ENCODE results near the gene ARHGAP26. TPM values are rescaled to one million over a fixed set of nuclear protein-coding genes. Genes with fewer than 3 reads are reported as not detected.

ARHGAP26 gene
- total RNA-seq, 4 donors from 2014 or later: 35.0 to 72.2 (median 44.0) TPM

GRCh38 chr5:143016777-143017516 lies 246.8 kb downstream of the ARHGAP26 start:
- no peak for TF ChIP-seq CTCF (IDR thresholded peaks at IDR 0.05; ENCODE audit: low read depth)

GRCh38 chr5:143017541-143017940 lies 247.4 kb downstream of the ARHGAP26 start:
- TF ChIP-seq CTCF (IDR thresholded peaks at IDR 0.05; ENCODE audit: low read depth): no peak

- TF ChIP-seq CTCF (IDR thresholded peaks at IDR 0.05; ENCODE audit: low read depth): no peak
Observed at GRCh38 chr5:143017992-143018391, 247.8 kb downstream of the ARHGAP26 start.

DNA sequence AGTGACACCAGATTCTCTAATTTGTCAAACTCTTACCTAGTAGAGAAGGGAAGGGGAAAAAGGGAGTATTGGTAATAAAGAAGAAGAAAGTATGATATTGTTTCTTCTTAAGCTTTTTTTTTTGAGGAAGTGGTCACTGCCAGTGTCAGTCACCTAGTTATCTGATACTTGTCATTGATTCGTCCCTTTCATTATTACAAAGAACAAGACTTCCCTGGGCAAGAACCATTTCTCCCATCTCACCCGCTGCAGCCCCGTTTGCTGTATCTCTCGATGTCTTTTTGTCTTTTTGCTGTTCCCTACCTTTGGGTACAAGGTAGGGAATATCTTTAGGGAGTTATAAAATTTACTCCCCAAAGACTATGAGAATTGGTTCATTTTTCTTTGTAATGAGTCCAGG lies 249.0 kb downstream of the ARHGAP26 start:
- TF ChIP-seq CTCF (IDR thresholded peaks at IDR 0.05; ENCODE audit: low read depth): no peak

DNA sequence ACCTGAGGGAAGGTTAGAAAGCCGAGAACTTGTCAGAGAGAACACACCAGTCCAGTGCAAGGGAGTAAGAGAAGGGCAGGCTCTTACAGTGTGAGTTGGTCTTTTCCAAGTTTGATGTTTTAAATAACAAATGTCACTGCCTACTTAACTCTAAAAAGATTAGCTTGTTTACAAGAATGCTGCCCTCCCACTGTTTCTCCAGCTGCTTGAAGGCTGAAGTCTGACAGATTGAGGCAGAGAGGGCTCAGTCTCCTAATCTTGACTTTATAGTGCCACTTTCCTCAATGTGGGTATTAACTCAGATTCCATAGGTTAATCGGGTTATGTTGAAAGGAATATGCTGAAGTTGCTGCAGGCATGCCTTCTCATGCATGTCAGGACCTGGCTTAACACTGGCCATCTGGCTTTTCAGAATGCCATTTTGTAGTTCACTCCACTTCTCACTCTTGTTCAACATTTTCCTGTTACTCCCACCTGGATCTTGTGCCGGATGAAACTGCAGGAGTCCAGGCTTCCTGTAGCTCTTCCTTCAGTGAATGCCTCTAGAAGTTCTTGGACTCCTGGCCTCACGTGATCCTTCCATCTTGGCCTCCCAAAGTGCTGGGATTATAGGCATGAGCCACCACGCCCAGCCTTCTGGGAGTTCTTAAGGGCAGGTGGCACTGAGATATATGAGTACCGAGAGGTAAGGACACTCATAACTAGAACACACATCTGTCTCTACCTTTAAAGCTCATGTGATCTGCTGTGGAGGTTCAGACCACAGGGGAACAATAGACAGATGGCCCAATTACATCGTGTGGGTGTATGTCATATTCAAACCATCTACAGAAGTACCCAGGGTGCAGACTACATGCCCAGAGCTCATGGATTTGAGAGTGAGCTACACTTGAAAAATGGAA lies 249.7 kb downstream of the ARHGAP26 start:
- TF ChIP-seq CTCF (IDR thresholded peaks at IDR 0.05; ENCODE audit: low read depth): no peak

DNA sequence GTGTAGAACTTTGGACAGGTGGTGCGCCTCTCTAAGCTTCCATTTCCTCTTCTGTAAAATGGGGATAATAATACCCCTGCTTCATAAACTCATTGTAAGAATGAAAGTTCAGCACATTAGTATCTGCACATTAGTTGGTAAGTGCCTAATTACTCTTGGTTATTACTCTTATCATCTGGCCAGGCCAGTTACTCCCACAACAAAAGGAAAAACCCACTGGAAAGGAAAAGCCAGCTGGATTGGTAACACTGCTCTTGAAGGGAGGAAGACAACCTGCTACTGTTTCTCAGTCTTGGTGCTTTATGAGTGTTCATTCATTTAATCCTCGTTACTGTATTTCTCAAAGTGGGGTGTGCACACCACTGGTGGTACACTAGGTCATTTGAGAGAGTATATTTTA lies 251.4 kb downstream of the ARHGAP26 start:
- no peak for TF ChIP-seq CTCF (IDR thresholded peaks at IDR 0.05; ENCODE audit: low read depth)

DNA sequence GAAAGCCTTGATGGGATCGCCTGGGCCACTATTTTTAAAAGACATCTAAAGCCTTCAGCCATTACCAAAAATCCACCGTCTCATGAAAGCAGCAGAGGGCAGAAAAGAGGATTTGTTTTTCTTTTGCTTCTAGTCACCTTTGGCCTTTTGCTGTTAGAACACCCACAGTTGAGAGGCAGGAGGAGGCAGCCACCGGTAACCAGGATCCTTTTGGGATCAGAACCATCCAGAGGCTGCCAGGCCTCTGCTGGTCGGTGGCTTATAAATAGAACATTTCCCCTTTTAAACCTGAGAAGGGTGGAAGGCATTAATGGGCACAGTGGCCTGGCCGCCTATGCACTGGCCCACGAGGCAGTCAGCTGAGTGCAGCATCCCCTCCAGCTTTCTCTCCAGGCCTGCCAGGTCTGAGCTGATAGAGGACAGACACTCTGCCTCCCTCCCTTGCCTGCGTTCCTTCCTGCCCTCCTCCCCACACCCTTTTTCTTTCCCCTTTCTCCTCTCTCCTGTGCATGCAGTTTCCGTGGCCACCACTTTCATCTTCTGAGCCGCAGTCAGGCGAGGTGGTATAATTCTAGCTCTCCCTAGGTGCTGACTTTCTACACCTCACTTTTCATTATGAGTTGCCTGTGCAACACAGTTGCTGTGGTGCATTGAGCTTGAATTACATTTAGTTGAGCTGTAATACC lies 253.4 kb downstream of the ARHGAP26 start:
- no peak for TF ChIP-seq CTCF (IDR thresholded peaks at IDR 0.05; ENCODE audit: low read depth)
